DND-41 (cell line): ENCODE measurements around the gene GPHN.

Experiments used
- ATAC-seq: fragments of 200-7000 bp; cut with Tn5 transposase; 3 replicates; pipeline ENCODE4 v1.9.1; 2021; ENCODE audit warnings: low read depth; ENCODE audit not compliant: insufficient read depth
- DNase-seq: peaks from one replicate; pipeline ENCODE4 v3.0.0-alpha.2; 2020
- H2AFZ ChIP-seq: 2 replicates; pipeline ENCODE4 v1.6.0; 2012; ENCODE audit warnings: low read depth, low read length
- H3K27ac ChIP-seq: 2 replicates; pipeline ENCODE4 v1.5.1; 2012; ENCODE audit warnings: low read length, inconsistent platforms
- H3K27me3 ChIP-seq: fragments of 200-600 bp; sonication (generic); 2 replicates; pipeline ENCODE4 v1.6.0; 2012; ENCODE audit warnings: low read length, mild to moderate bottlenecking, inconsistent platforms; ENCODE audit not compliant: insufficient read depth, poor library complexity
- H3K36me3 ChIP-seq: 2 replicates; pipeline ENCODE4 v1.5.1; 2012; ENCODE audit warnings: low read length, inconsistent platforms; ENCODE audit not compliant: insufficient read depth
- H3K4me1 ChIP-seq: 2 replicates; pipeline ENCODE4 v1.5.1; 2012; ENCODE audit warnings: mild to moderate bottlenecking, low read length; ENCODE audit not compliant: insufficient read depth
- H3K4me2 ChIP-seq: 2 replicates; pipeline ENCODE4 v1.6.0; 2012; ENCODE audit warnings: mild to moderate bottlenecking, moderate library complexity, low read length, inconsistent platforms; ENCODE audit not compliant: insufficient read depth
- H3K4me3 ChIP-seq, 2 experiments: fragments of 200-600 bp in 1 of 2; shearing (Covaris generic) in 1 of 2; 2 replicates each; pipeline ENCODE4 v1.5.1; 2012 to 2016; ENCODE audit warnings: inconsistent platforms in 2 of 2, low read length in 2 of 2, mild to moderate bottlenecking in 2 of 2, low read depth in 1 of 2, moderate library complexity in 1 of 2
- H3K79me2 ChIP-seq: 2 replicates; pipeline ENCODE4 v1.6.0; 2012; ENCODE audit warnings: low read length, inconsistent platforms; ENCODE audit not compliant: insufficient read depth
- H3K9ac ChIP-seq: 2 replicates; pipeline ENCODE4 v1.6.0; 2012; ENCODE audit warnings: low read depth, mild to moderate bottlenecking, inconsistent platforms, low read length, moderate library complexity
- H3K9me3 ChIP-seq: 2 replicates; pipeline ENCODE4 v1.5.1; 2012; ENCODE audit warnings: low read length, moderate library complexity, mild to moderate bottlenecking, inconsistent platforms; ENCODE audit not compliant: insufficient read depth, severe bottlenecking
- H4K20me1 ChIP-seq: 2 replicates; pipeline ENCODE4 v1.6.0; 2012; ENCODE audit warnings: low read length; ENCODE audit not compliant: insufficient read depth
- CTCF ChIP-seq: IDR thresholded peaks from 2 replicates; pipeline ENCODE4 v1.5.1; 2012; ENCODE audit warnings: borderline replicate concordance, low read length, moderate library complexity, mild to moderate bottlenecking; ENCODE audit not compliant: poor library complexity, severe bottlenecking; ENCODE audit errors: extremely low read depth
- EZH2 ChIP-seq: IDR thresholded peaks from 3 replicates; pipeline ENCODE4 v1.6.1; 2012; ENCODE audit warnings: borderline replicate concordance, low read depth, mild to moderate bottlenecking, moderate library complexity, low read length, inconsistent platforms; ENCODE audit not compliant: severe bottlenecking

Gene GPHN

GRCh38 chr14:66772146-66772545, 264.2 kb downstream of the GPHN start:
- H3K79me2 ChIP-seq = no peaks in the 10 kb centered on the region
- H4K20me1 ChIP-seq = no peaks in the 10 kb centered on the region
- no peak for TF ChIP-seq EZH2
- no peak for TF ChIP-seq CTCF
- ATAC-seq (no peak), DNase-seq (no peak)
- H3K27me3 ChIP-seq = no peaks in the 10 kb centered on the region
- no peak overlapping the region for H3K4me3 ChIP-seq
- no peak overlapping the region for H3K27ac ChIP-seq
- H3K9ac ChIP-seq = no peak overlapping the region
- H3K4me1 ChIP-seq = no peaks in the 10 kb centered on the region
- no peaks in the 10 kb centered on the region for H3K36me3 ChIP-seq
- no peaks in the 10 kb centered on the region for H3K9me3 ChIP-seq
- H2AFZ ChIP-seq = no peak overlapping the region
- no peak overlapping the region for H3K4me2 ChIP-seq

GRCh38 chr14:66782853-66783252, 274.9 kb downstream of the GPHN start:
- H4K20me1 ChIP-seq = no peaks in the 10 kb centered on the region
- no peak overlapping the region for H2AFZ ChIP-seq
- no peaks in the 10 kb centered on the region for H3K9me3 ChIP-seq
- H3K9ac ChIP-seq = no peak overlapping the region
- no peak for ATAC-seq
- H3K4me1 ChIP-seq = no peaks in the 10 kb centered on the region
- no peak overlapping the region for H3K27ac ChIP-seq
- no peak for DNase-seq
- no peak overlapping the region for H3K4me2 ChIP-seq
- no peak overlapping the region for H3K4me3 ChIP-seq
- no peaks in the 10 kb centered on the region for H3K36me3 ChIP-seq
- H3K27me3 ChIP-seq = no peaks in the 10 kb centered on the region
- no peaks in the 10 kb centered on the region for H3K79me2 ChIP-seq
- TF ChIP-seq EZH2 (no peak), CTCF (no peak)

GRCh38 chr14:66790101-66790500, 282.2 kb downstream of the GPHN start:
- Histone ChIP-seq H3K27ac (no peak overlapping the region), H3K4me1 (no peaks in the 10 kb centered on the region), H3K4me3 (no peak overlapping the region), H3K9ac (no peak overlapping the region), H3K36me3 (no peaks in the 10 kb centered on the region; the same call in 1 of the 2 replicates), H3K9me3 (peaks cover 16% of the 10 kb centered on the region), H2AFZ (no peak overlapping the region), H3K4me2 (no peak overlapping the region), H3K27me3 (no peaks in the 10 kb centered on the region), H3K79me2 (no peaks in the 10 kb centered on the region), H4K20me1 (no peaks in the 10 kb centered on the region)
- ATAC-seq (no peak), DNase-seq (no peak)
- TF ChIP-seq EZH2 (no peak), CTCF (no peak)

GRCh38 chr14:66802962-66803361, 295.0 kb downstream of the GPHN start:
- H3K9ac ChIP-seq = no peak overlapping the region
- ATAC-seq = no peak
- no peak overlapping the region for H2AFZ ChIP-seq
- no peaks in the 10 kb centered on the region for H3K4me1 ChIP-seq
- no peak overlapping the region for H3K27ac ChIP-seq
- DNase-seq = no peak
- TF ChIP-seq CTCF (no peak), EZH2 (no peak)
- H4K20me1 ChIP-seq = no peaks in the 10 kb centered on the region
- no peaks in the 10 kb centered on the region for H3K79me2 ChIP-seq
- H3K36me3 ChIP-seq = no peaks in the 10 kb centered on the region
- peaks cover 21% of the 10 kb centered on the region for H3K9me3 ChIP-seq
- no peak overlapping the region for H3K4me2 ChIP-seq
- H3K4me3 ChIP-seq = no peak overlapping the region
- no peaks in the 10 kb centered on the region for H3K27me3 ChIP-seq
